Activated CD8-positive, alpha-beta T cell treated with anti-CD3 and anti-CD28 coated beads for 36 hours (primary cell): ENCODE data around the gene TSPAN2. TPM values are rescaled to one million over a fixed set of nuclear protein-coding genes. Genes with fewer than 3 reads are reported as not detected.
A peak's percentile ranks its signal among the peaks of the same experiment; 100 is the strongest.

ENCODE experiments used
- ATAC-seq: fragments of 200-7000 bp; cut with Tn5 transposase; one replicate; pipeline ENCODE4 v1.10.0; 2021; ENCODE audit warnings: mild to moderate bottlenecking, moderate library complexity
- CTCF ChIA-PET: fragments of 350-600 bp; sonication (Branson Sonifier 250); formaldehyde crosslinking; loops from one replicate; lab custom pipeline; 2021; ENCODE audit warnings: antibody characterized with exemption; lab: Charles Lee
- POLR2A ChIA-PET: fragments of 350-600 bp; sonication (Branson Sonifier 250); formaldehyde crosslinking; loops from one replicate; lab custom pipeline; 2021; ENCODE audit warnings: antibody characterized with exemption; lab: Charles Lee
- DNase-seq: peaks from one replicate; pipeline ENCODE4 v3.0.0-alpha.2; 2020
- H3K27ac Mint-ChIP-seq: one replicate; pipeline ENCODE4 v1.8.0; 2021; ENCODE audit warnings: mild to moderate bottlenecking, mixed read lengths
- H3K27me3 Mint-ChIP-seq: one replicate; pipeline ENCODE4 v1.8.0; 2021; ENCODE audit warnings: mixed read lengths
- H3K36me3 Mint-ChIP-seq: one replicate; pipeline ENCODE4 v1.8.0; 2021; ENCODE audit warnings: low read depth, mixed read lengths
- H3K4me1 Mint-ChIP-seq: one replicate; pipeline ENCODE4 v1.8.0; 2021; ENCODE audit warnings: low read depth, mixed read lengths
- H3K4me3 Mint-ChIP-seq: one replicate; pipeline ENCODE4 v1.8.0; 2021; ENCODE audit warnings: mild to moderate bottlenecking, moderate library complexity, mixed read lengths
- H3K9me3 Mint-ChIP-seq: one replicate; pipeline ENCODE4 v1.8.0; 2021; ENCODE audit warnings: mixed read lengths
- intact Hi-C: fragments of 100-400 bp; cut with micrococcal nuclease; formaldehyde crosslinking; loops from one replicate; pipeline ENCODE4 v1.10.0; 2022
- total RNA-seq, 2 experiments: library from RNA; stranded (reverse); gene quantifications; one replicate each; pipeline ENCODE4 v1.2.3, GENCODE V29; 2021
- TF ChIP-seq, protein P1 (sequence below): fragments of 200-600 bp; IDR thresholded peaks from one replicate; pipeline ENCODE4 v1.8.0; 2022; ENCODE audit warnings: antibody characterized with exemption, mild to moderate bottlenecking

Gene TSPAN2
- total RNA-seq, 2 experiments from 2014 or later: 0.74 to 0.90 TPM

DNA sequence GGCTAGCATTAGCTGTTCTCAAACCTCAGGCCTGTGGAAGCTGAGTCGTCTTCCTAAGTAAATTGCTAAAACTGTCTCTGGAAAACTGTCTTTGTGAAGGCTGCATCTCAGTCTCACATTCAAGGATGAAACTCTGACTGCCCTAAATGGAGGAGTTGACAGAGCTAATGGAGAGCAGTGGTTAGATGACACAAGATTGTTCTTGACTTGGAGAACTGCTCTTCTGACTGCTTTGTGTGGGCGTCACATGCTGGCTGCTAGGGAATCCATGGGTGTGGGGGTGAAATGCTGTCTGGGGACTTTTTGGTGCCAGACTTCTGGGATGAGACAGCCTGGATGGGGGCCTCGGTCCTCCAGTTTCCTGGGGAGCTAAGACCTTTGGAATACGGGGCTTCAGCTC is 24.5 kb upstream of the TSPAN2 start:
- POLR2A ChIA-PET: interaction anchor here (0.6 to 1.1 kb wide), 2 partner anchors 15 to 23 kb away, joined by 3 read pairs; no protein-coding TSS in a partner anchor
- Mint-ChIP-seq H3K4me3 (no peak overlapping the region), H3K27me3 (no peaks in the 10 kb centered on the region), H3K27ac (no peak overlapping the region), H3K36me3 (no peaks in the 10 kb centered on the region), H3K4me1 (peaks cover 2% of the 10 kb centered on the region), H3K9me3 (peaks cover 5% of the 10 kb centered on the region)
- intact Hi-C loops: loop anchor here (1.0 kb wide), 1 partner anchor 134 kb away; no protein-coding TSS in a partner anchor
- DNase-seq (no peak), ATAC-seq (no peak)
- TF ChIP-seq, protein P1, sequence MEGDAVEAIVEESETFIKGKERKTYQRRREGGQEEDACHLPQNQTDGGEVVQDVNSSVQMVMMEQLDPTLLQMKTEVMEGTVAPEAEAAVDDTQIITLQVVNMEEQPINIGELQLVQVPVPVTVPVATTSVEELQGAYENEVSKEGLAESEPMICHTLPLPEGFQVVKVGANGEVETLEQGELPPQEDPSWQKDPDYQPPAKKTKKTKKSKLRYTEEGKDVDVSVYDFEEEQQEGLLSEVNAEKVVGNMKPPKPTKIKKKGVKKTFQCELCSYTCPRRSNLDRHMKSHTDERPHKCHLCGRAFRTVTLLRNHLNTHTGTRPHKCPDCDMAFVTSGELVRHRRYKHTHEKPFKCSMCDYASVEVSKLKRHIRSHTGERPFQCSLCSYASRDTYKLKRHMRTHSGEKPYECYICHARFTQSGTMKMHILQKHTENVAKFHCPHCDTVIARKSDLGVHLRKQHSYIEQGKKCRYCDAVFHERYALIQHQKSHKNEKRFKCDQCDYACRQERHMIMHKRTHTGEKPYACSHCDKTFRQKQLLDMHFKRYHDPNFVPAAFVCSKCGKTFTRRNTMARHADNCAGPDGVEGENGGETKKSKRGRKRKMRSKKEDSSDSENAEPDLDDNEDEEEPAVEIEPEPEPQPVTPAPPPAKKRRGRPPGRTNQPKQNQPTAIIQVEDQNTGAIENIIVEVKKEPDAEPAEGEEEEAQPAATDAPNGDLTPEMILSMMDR: no peak
- CTCF ChIA-PET: interaction anchor here (0.7 to 4.8 kb wide), 21 partner anchors 9 to 350 kb away, joined by 3 to 41 read pairs (median 4); no protein-coding TSS in a partner anchor

DNA sequence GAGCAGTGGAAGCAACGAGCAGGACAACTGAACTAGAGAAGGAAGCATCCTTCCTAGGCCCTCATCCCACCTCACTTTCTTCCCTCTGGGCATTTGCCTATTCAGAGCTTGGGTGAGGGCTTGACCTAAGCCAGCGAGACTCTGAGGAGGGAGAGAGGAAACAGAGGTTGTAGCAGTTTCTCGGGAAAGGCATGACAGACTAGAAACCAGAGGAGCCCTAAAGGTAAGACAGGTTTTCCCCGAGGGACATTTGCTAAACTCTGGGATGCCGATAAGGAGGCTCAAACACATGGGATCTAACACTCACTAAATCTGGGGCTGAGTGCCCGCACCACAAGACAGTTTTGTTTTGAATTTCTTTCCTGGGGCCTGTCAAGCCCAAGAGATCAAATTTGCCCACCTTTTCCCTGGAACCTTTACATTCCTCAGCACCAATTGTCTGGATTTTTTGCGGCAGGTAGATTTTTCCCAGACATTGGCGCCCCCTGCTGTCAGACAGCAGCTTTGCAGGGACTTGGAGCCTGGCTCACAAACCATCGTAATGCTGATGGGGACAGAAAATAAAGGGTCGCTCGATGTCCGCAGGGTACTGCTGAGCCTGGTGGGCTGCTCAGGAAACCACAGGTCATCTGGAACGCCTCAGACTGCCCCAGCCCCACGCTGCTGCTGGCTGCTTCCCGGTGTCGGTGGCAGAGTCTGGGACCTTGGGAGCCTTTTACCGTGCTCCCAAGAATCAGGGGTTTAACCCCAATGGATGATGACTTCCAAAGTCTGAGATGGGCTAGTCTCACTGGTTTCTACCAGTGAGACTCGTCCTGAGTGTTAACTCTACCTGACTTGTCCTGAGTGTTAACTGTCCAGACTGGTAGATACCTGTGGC is 23.4 kb upstream of the TSPAN2 start:
- ChIA-PET CTCF (interaction anchor here (0.9 to 4.8 kb wide), 30 partner anchors 8 to 351 kb away, joined by 3 to 41 read pairs (median 4); no protein-coding TSS in a partner anchor), POLR2A (interaction anchor here (1.1 kb wide), 1 partner anchor 14 kb away, joined by 3 read pairs; no protein-coding TSS in a partner anchor)
- TF ChIP-seq, protein P1: peak; percentile 99
- Mint-ChIP-seq H3K36me3 (no peaks in the 10 kb centered on the region), H3K4me3 (no peak overlapping the region), H3K27ac (no peak overlapping the region), H3K27me3 (no peaks in the 10 kb centered on the region), H3K4me1 (peaks cover 8% of the 10 kb centered on the region), H3K9me3 (peaks cover 5% of the 10 kb centered on the region)
- peak; percentile 56 for DNase-seq
- ATAC-seq: peak; percentile 64
- intact Hi-C loops: loop anchor here (1.0 kb wide), 1 partner anchor 133 kb away; no protein-coding TSS in a partner anchor

GRCh38 chr1:115107516-115108260 is 18.4 kb upstream of the TSPAN2 start:
- H3K4me1 Mint-ChIP-seq: peaks cover 9% of the 10 kb centered on the region
- CTCF ChIA-PET: interaction anchor here (1.2 to 1.4 kb wide), 3 partner anchors 55 to 128 kb away, joined by 3 to 6 read pairs (median 5); no protein-coding TSS in a partner anchor

GRCh38 chr1:115105831-115106230 is 16.5 kb upstream of the TSPAN2 start:
- Mint-ChIP-seq H3K4me3 (no peak overlapping the region), H3K4me1 (peaks cover 8% of the 10 kb centered on the region), H3K9me3 (peaks cover 5% of the 10 kb centered on the region), H3K36me3 (no peaks in the 10 kb centered on the region), H3K27me3 (no peaks in the 10 kb centered on the region), H3K27ac (no peak overlapping the region)
- CTCF ChIA-PET: no interaction called here
- intact Hi-C loops: no loop called here
- TF ChIP-seq, protein P1: no peak
- no peak for DNase-seq
- POLR2A ChIA-PET: interaction anchor here (1.1 kb wide), 1 partner anchor 16 kb away, joined by 3 read pairs; no protein-coding TSS in a partner anchor
- ATAC-seq: no peak

More at GRCh38 chr1:115107516-115108260, 18.4 kb upstream of the TSPAN2 start:
- Mint-ChIP-seq H3K9me3 (peaks cover 5% of the 10 kb centered on the region), H3K36me3 (no peaks in the 10 kb centered on the region), H3K27me3 (no peaks in the 10 kb centered on the region), H3K4me3 (no peak overlapping the region), H3K27ac (no peak overlapping the region)
- POLR2A ChIA-PET: interaction anchor here (1.1 kb wide), 1 partner anchor 9 kb away, joined by 3 read pairs; no protein-coding TSS in a partner anchor
- intact Hi-C loops: no loop called here
- no peak for DNase-seq
- TF ChIP-seq, protein P1: no peak
- ATAC-seq: no peak
